Panc1 (cell line): ENCODE data around the gene FAM174C. TPM values are rescaled to one million over a fixed set of nuclear protein-coding genes. Genes with fewer than 3 reads are reported as not detected.

ENCODE experiments used
- ATAC-seq: fragments of 200-7000 bp; cut with Tn5 transposase; 2 replicates; pipeline ENCODE4 v1.9.1; 2020; ENCODE audit warnings: mild to moderate bottlenecking, moderate library complexity
- BruUV-seq: library from RNA; stranded (reverse); fragments of 400-500 nt; replicated peaks from 2 replicates; lab custom pipeline; 2021; lab: Mats Ljungman, UMichigan
- CTCF ChIA-PET: fragments of 300-600 bp; sonication (Branson Sonifier 250); formaldehyde crosslinking; loops from one replicate; lab custom pipeline; 2022; ENCODE audit warnings: antibody characterized with exemption; lab: Charles Lee
- POLR2A ChIA-PET: fragments of 300-600 bp; sonication (Branson Sonifier 250); formaldehyde crosslinking; loops from one replicate; lab custom pipeline; 2022; ENCODE audit warnings: antibody characterized with exemption; lab: Charles Lee
- DNase-seq: peaks from one replicate; pipeline ENCODE4 v3.0.0-alpha.2; 2010; ENCODE audit warnings: low read depth, low spot score
- H3K27ac ChIP-seq: 2 replicates; pipeline ENCODE4 v1.5.1; 2011; ENCODE audit warnings: mild to moderate bottlenecking, low read length, inconsistent platforms
- H3K27me3 ChIP-seq: fragments of 200-500 bp; sonication (Bioruptor generic); 2 replicates; pipeline ENCODE4 v1.6.0; 2014; ENCODE audit warnings: low read length, inconsistent platforms; ENCODE audit not compliant: control insufficient read depth, insufficient read depth
- H3K36me3 ChIP-seq: fragments of 200-500 bp; sonication (Bioruptor generic); 2 replicates; pipeline ENCODE4 v1.5.1; 2014; ENCODE audit warnings: inconsistent platforms, mild to moderate bottlenecking, low read length, moderate library complexity; ENCODE audit not compliant: control insufficient read depth, insufficient read depth
- H3K4me1 ChIP-seq: 2 replicates; pipeline ENCODE4 v1.5.1; 2011; ENCODE audit warnings: inconsistent platforms, mild to moderate bottlenecking, low read length, moderate library complexity; ENCODE audit not compliant: control insufficient read depth, insufficient read depth
- H3K4me3 ChIP-seq, 2 experiments: 2 replicates each; pipeline ENCODE4 v1.5.1; 2011 to 2012; ENCODE audit warnings: low read depth in 2 of 2, low read length in 2 of 2, mild to moderate bottlenecking in 2 of 2, inconsistent platforms in 1 of 2, moderate library complexity in 1 of 2
- H3K9me3 ChIP-seq: fragments of 200-500 bp; sonication (Bioruptor generic); 2 replicates; pipeline ENCODE4 v1.5.1; 2014; ENCODE audit warnings: low read depth, mild to moderate bottlenecking, inconsistent platforms, low read length, moderate library complexity; ENCODE audit not compliant: control insufficient read depth, insufficient read depth
- CTCF ChIP-seq: fragments of 450-650 bp; IDR thresholded peaks from 2 replicates; pipeline ENCODE4 v1.5.1; 2017; ENCODE audit warnings: mild to moderate bottlenecking
- POLR2AphosphoS5 ChIP-seq: IDR thresholded peaks from 2 replicates; pipeline ENCODE4 v1.6.1; 2012; ENCODE audit warnings: mild to moderate bottlenecking, low read depth, low read length, moderate library complexity
- REST ChIP-seq, 2 experiments: IDR thresholded peaks; 2 replicates each; pipeline ENCODE4 v1.6.1; 2011 to 2012; ENCODE audit warnings: low read depth in 2 of 2, control low read depth in 1 of 2, low read length in 1 of 2, mild to moderate bottlenecking in 1 of 2, moderate library complexity in 1 of 2; ENCODE audit not compliant: insufficient read depth in 1 of 2
- SIN3A ChIP-seq: IDR thresholded peaks from 2 replicates; pipeline ENCODE4 v1.6.1; 2012; ENCODE audit warnings: low read depth, mild to moderate bottlenecking, low read length, moderate library complexity, borderline replicate concordance; ENCODE audit not compliant: insufficient read depth
- TCF7L2 ChIP-seq: IDR thresholded peaks from 2 replicates; pipeline ENCODE4 v1.6.1; 2011; ENCODE audit warnings: mild to moderate bottlenecking, low read depth, low read length, inconsistent platforms
- in situ Hi-C: cut with HindIII; loops from 2 replicates; pipeline ENCODE4 v1.10.0; 2016; ENCODE audit warnings: low sequenced_read_pairs, low pct_unique_long_range_greater_than_20kb
- intact Hi-C: fragments of 100-400 bp; cut with micrococcal nuclease; formaldehyde crosslinking; loops from one replicate; pipeline ENCODE4 v1.10.0; 2022; ENCODE audit not compliant: unreplicated experiment
- total RNA-seq: library from RNA; stranded (reverse); gene quantifications from one replicate; pipeline ENCODE4 v1.2.1, GENCODE V29; 2021; ENCODE audit not compliant: unreplicated experiment

Gene FAM174C
- total RNA-seq, 1 experiment from 2014 or later = 133 TPM

- POLR2A ChIA-PET = no interaction called here
Measured at GRCh38 chr19:1296575-1297271, 21.4 kb downstream of the FAM174C start.

GRCh38 chr19:1298235-1298634, 22.9 kb downstream of the FAM174C start:
- Histone ChIP-seq H3K27me3 (no peaks in the 10 kb centered on the region), H3K4me1 (no peaks in the 10 kb centered on the region), H3K27ac (no peak overlapping the region), H3K9me3 (no peaks in the 10 kb centered on the region), H3K4me3 (no peak overlapping the region), H3K36me3 (no peaks in the 10 kb centered on the region)
- intact Hi-C loops = no loop called here
- no peak for TF ChIP-seq SIN3A
- no peak for TF ChIP-seq CTCF
- no peak for TF ChIP-seq POLR2AphosphoS5
- POLR2A ChIA-PET = no interaction called here
- BruUV-seq = no TSS peak
- DNase-seq (no peak), ATAC-seq (no peak)
- CTCF ChIA-PET = no interaction called here
- in situ Hi-C loops = no loop called here

More at GRCh38 chr19:1296575-1297271, 21.4 kb downstream of the FAM174C start:
- no peaks in the 10 kb centered on the region for H3K27me3 ChIP-seq
- CTCF ChIA-PET = no interaction called here
- TF ChIP-seq REST (IDR thresholded peaks at IDR 0.05; ENCODE audit: insufficient read depth in 1 of 2, low read depth in 2 of 2, low read length in 1 of 2) (no peak), POLR2AphosphoS5 (no peak), TCF7L2 (no peak), SIN3A (no peak), CTCF (no peak)
- ATAC-seq = no peak
- intact Hi-C loops (no loop called here), in situ Hi-C loops (no loop called here)
- no peak overlapping the region for H3K27ac ChIP-seq
- H3K36me3 ChIP-seq = no peaks in the 10 kb centered on the region
- no peak for DNase-seq
- no TSS peak for BruUV-seq
- H3K4me3 ChIP-seq = no peak overlapping the region
- peaks cover 3% of the 10 kb centered on the region for H3K4me1 ChIP-seq
- H3K9me3 ChIP-seq = no peaks in the 10 kb centered on the region
